ENCODE results near the gene PRRT1.

PRRT1 gene

GRCh38 chr6:32151181-32151862, 417 bp downstream of the PRRT1 start:
- DNase-seq (ENCODE audit: low read depth) = no peak
- no peak for TF ChIP-seq CTCF (conservative IDR thresholded peaks at IDR 0.05; ENCODE audit: low read depth, low read length)
- peak overlapping the region; percentile 48 for H3K4me3 ChIP-seq (ENCODE audit: low read depth, low read length)

- no peak for TF ChIP-seq CTCF (conservative IDR thresholded peaks at IDR 0.05; ENCODE audit: low read depth, low read length)
- no peak for DNase-seq (ENCODE audit: low read depth)
These were observed 1.5 kb downstream of the PRRT1 start for GRCh38 chr6:32149932-32150870.

GRCh38 chr6:32149092-32149755, 2.5 kb downstream of the PRRT1 start:
- H3K4me3 ChIP-seq (ENCODE audit: low read depth, low read length) = peak overlapping the region; percentile 47

More at GRCh38 chr6:32149932-32150870, 1.5 kb downstream of the PRRT1 start:
- no peak overlapping the region for H3K4me3 ChIP-seq (ENCODE audit: low read depth, low read length)

GRCh38 chr6:32148289-32149091, 3.2 kb downstream of the PRRT1 start:
- peak; percentile 45 for TF ChIP-seq CTCF (conservative IDR thresholded peaks at IDR 0.05; ENCODE audit: low read depth, low read length)
- DNase-seq (ENCODE audit: low read depth) = peak; percentile 78
- H3K4me3 ChIP-seq (ENCODE audit: low read depth, low read length) = peak overlapping the region; percentile 47

More at GRCh38 chr6:32149092-32149755, 2.5 kb downstream of the PRRT1 start:
- TF ChIP-seq CTCF (conservative IDR thresholded peaks at IDR 0.05; ENCODE audit: low read depth, low read length) = no peak
- no peak for DNase-seq (ENCODE audit: low read depth)

- DNase-seq (ENCODE audit: low read depth) = no peak
- no peak overlapping the region for H3K4me3 ChIP-seq (ENCODE audit: low read depth, low read length)
- no peak for TF ChIP-seq CTCF (conservative IDR thresholded peaks at IDR 0.05; ENCODE audit: low read depth, low read length)
These were observed 4.2 kb downstream of the PRRT1 start for GRCh38 chr6:32147401-32148132.

GRCh38 chr6:32146687-32147086, 5.1 kb downstream of the PRRT1 start:
- no peak for DNase-seq (ENCODE audit: low read depth)
- H3K4me3 ChIP-seq (ENCODE audit: low read depth, low read length) = no peak overlapping the region
- no peak for TF ChIP-seq CTCF (conservative IDR thresholded peaks at IDR 0.05; ENCODE audit: low read depth, low read length)

Measured in choroid plexus epithelial cell (primary cell).